ENCODE measurements around the gene TAX1BP1.

Gene TAX1BP1

GRCh38 chr7:27730112-27730511 is 9.8 kb upstream of the TAX1BP1 start:
- Histone ChIP-seq H3K27ac (ENCODE audit: low read length) (no peak overlapping the region), H3K9ac (ENCODE audit: low read length) (no peak overlapping the region), H3K4me2 (ENCODE audit: low read depth, low read length) (no peak overlapping the region), H3K9me2 (replicated peaks; ENCODE audit: insufficient read depth, low read length) (no peaks in the 10 kb centered on the region), H3K9me3 (replicated peaks; ENCODE audit: insufficient read depth, low read length) (no peaks in the 10 kb centered on the region), H3K4me3 (ENCODE audit: low read length) (no peak overlapping the region), H2AFZ (ENCODE audit: low read length) (no peak overlapping the region), H3F3A (ENCODE audit: insufficient read depth, low read length) (no peaks in the 10 kb centered on the region), H3K4me1 (ENCODE audit: low read length) (no peaks in the 10 kb centered on the region), H3K27me3 (replicated peaks; ENCODE audit: insufficient read depth, low read length) (no peaks in the 10 kb centered on the region), H3K79me2 (ENCODE audit: low read length) (no peaks in the 10 kb centered on the region), H4K20me1 (ENCODE audit: insufficient read depth, low read length) (no peaks in the 10 kb centered on the region), H3K36me3 (replicated peaks; ENCODE audit: insufficient read depth, low read length) (no peaks in the 10 kb centered on the region)
- TF ChIP-seq CTCF (IDR thresholded peaks at IDR 0.05; ENCODE audit: low read length) = no peak
- TF ChIP-seq EZH2 (optimal IDR thresholded peaks at IDR 0.05; ENCODE audit: low read depth, low read length) = no peak
- TF ChIP-seq EZH2phosphoT487 (IDR thresholded peaks at IDR 0.05; ENCODE audit: low read length) = no peak
- no peak for DNase-seq

- Histone ChIP-seq H3K4me3 (ENCODE audit: low read length) (no peak overlapping the region), H3K4me2 (ENCODE audit: low read depth, low read length) (no peak overlapping the region), H3K27me3 (replicated peaks; ENCODE audit: insufficient read depth, low read length) (no peaks in the 10 kb centered on the region), H3K79me2 (ENCODE audit: low read length) (no peaks in the 10 kb centered on the region), H2AFZ (ENCODE audit: low read length) (no peak overlapping the region), H3K9me2 (replicated peaks; ENCODE audit: insufficient read depth, low read length) (no peaks in the 10 kb centered on the region), H3K9ac (ENCODE audit: low read length) (no peak overlapping the region), H3K36me3 (replicated peaks; ENCODE audit: insufficient read depth, low read length) (no peaks in the 10 kb centered on the region), H3K9me3 (replicated peaks; ENCODE audit: insufficient read depth, low read length) (no peaks in the 10 kb centered on the region), H3F3A (ENCODE audit: insufficient read depth, low read length) (peaks cover 9% of the 10 kb centered on the region), H4K20me1 (ENCODE audit: insufficient read depth, low read length) (no peaks in the 10 kb centered on the region), H3K4me1 (ENCODE audit: low read length) (peaks cover 9% of the 10 kb centered on the region; the same call in 1 of the 2 replicates), H3K27ac (ENCODE audit: low read length) (no peak overlapping the region)
- TF ChIP-seq EZH2 (optimal IDR thresholded peaks at IDR 0.05; ENCODE audit: low read depth, low read length) = no peak
- no peak for TF ChIP-seq CTCF (IDR thresholded peaks at IDR 0.05; ENCODE audit: low read length)
- TF ChIP-seq EZH2phosphoT487 (IDR thresholded peaks at IDR 0.05; ENCODE audit: low read length) = no peak
- DNase-seq = no peak
These were observed 5.4 kb upstream of the TAX1BP1 start for GRCh38 chr7:27734583-27734982.

GRCh38 chr7:27735165-27735564 is 4.8 kb upstream of the TAX1BP1 start:
- H3K9me3 ChIP-seq (replicated peaks; ENCODE audit: insufficient read depth, low read length) = no peaks in the 10 kb centered on the region
- H3K9ac ChIP-seq (ENCODE audit: low read length) = no peak overlapping the region
- 0 out of 2 replicates have a peak, but pooled peaks cover 1% of the 10 kb centered on the region for H3K79me2 ChIP-seq (ENCODE audit: low read length)
- H3K4me2 ChIP-seq (ENCODE audit: low read depth, low read length) = no peak overlapping the region
- no peak overlapping the region for H2AFZ ChIP-seq (ENCODE audit: low read length)
- H3F3A ChIP-seq (ENCODE audit: insufficient read depth, low read length) = peaks cover 13% of the 10 kb centered on the region
- DNase-seq = no peak
- TF ChIP-seq EZH2phosphoT487 (IDR thresholded peaks at IDR 0.05; ENCODE audit: low read length) (no peak), CTCF (IDR thresholded peaks at IDR 0.05; ENCODE audit: low read length) (no peak), EZH2 (optimal IDR thresholded peaks at IDR 0.05; ENCODE audit: low read depth, low read length) (no peak)
- H3K27me3 ChIP-seq (replicated peaks; ENCODE audit: insufficient read depth, low read length) = no peaks in the 10 kb centered on the region
- no peak overlapping the region for H3K4me3 ChIP-seq (ENCODE audit: low read length)
- H3K27ac ChIP-seq (ENCODE audit: low read length) = no peak overlapping the region
- H3K36me3 ChIP-seq (replicated peaks; ENCODE audit: insufficient read depth, low read length) = no peaks in the 10 kb centered on the region
- H3K4me1 ChIP-seq (ENCODE audit: low read length) = peaks cover 9% of the 10 kb centered on the region; the same call in 1 of the 2 replicates
- no peaks in the 10 kb centered on the region for H3K9me2 ChIP-seq (replicated peaks; ENCODE audit: insufficient read depth, low read length)
- no peaks in the 10 kb centered on the region for H4K20me1 ChIP-seq (ENCODE audit: insufficient read depth, low read length)

All from MM.1S (cell line).